T-cell (primary cell): ENCODE results near the gene ACSL3. TPM values are rescaled to one million over a fixed set of nuclear protein-coding genes. Genes with fewer than 3 reads are reported as not detected.

Source experiments
- ATAC-seq, 4 experiments: fragments of 200-7000 bp in 3 of 4; fragments of 150-1000 bp in 1 of 4; cut with Tn5 transposase; replicated peaks in 1 of 4; 1 replicate in 3 of 4; 2 replicates in 1 of 4; pipeline ENCODE4 v1.10.0; 2021; ENCODE audit warnings: moderate library complexity in 3 of 4, mild to moderate bottlenecking in 2 of 4, moderate number of reproducible peaks in 1 of 4
- CTCF ChIA-PET, 2 donors: fragments of 300-600 bp; sonication (Branson Sonifier 250); formaldehyde crosslinking; loops; one replicate each; lab custom pipeline; 2022; ENCODE audit warnings: antibody characterized with exemption in 2 of 2; lab: Charles Lee
- POLR2A ChIA-PET, 2 donors: fragments of 300-600 bp; sonication (Branson Sonifier 250); formaldehyde crosslinking; loops; one replicate each; lab custom pipeline; 2022; ENCODE audit warnings: antibody characterized with exemption in 2 of 2; lab: Charles Lee
- DNase-seq, 35 experiments: peaks; one replicate each; pipeline versions ENCODE4 v3.0.0 to v3.0.0-alpha.2; 2013 to 2023
- H3K27ac ChIP-seq: one replicate; pipeline ENCODE4 v1.5.1; 2013; ENCODE audit warnings: low read length
- H3K27me3 ChIP-seq, 2 experiments: replicated peaks in 1 of 2; 1 replicate in 1 of 2; 2 replicates in 1 of 2; pipeline versions ENCODE4 v1.6.1 to v1.7.0; 2013; ENCODE audit warnings: low read length in 1 of 2, mixed read lengths in 1 of 2; ENCODE audit not compliant: control insufficient read depth in 2 of 2, insufficient read depth in 2 of 2; ENCODE audit errors: extremely low read depth in 1 of 2
- H3K36me3 ChIP-seq, 2 donors: 1 replicate in 1 of 2; 2 replicates in 1 of 2; pipeline versions ENCODE4 v1.6.1 to v1.7.0; 2013; ENCODE audit warnings: low read length in 1 of 2; ENCODE audit not compliant: control insufficient read depth in 2 of 2, insufficient read depth in 1 of 2; ENCODE audit errors: extremely low read depth in 1 of 2
- H3K4me1 ChIP-seq, 2 experiments: 1 replicate in 1 of 2; 2 replicates in 1 of 2; pipeline versions ENCODE4 v1.6.1 to v1.7.0; 2013; ENCODE audit warnings: low read length in 2 of 2, mixed read lengths in 1 of 2; ENCODE audit not compliant: insufficient read depth in 2 of 2, control insufficient read depth in 1 of 2; ENCODE audit errors: extremely low read depth in 1 of 2
- H3K4me3 ChIP-seq, 2 donors: 1 replicate in 1 of 2; 2 replicates in 1 of 2; pipeline versions ENCODE4 v1.5.1 to v1.7.0; 2013; ENCODE audit warnings: mild to moderate bottlenecking in 2 of 2, low read length in 1 of 2, moderate library complexity in 1 of 2; ENCODE audit not compliant: control insufficient read depth in 1 of 2; ENCODE audit errors: extremely low read depth in 1 of 2
- H3K9me3 ChIP-seq: 2 replicates; pipeline ENCODE4 v1.7.0; 2013
- H3K27ac Mint-ChIP-seq, 2 donors: one replicate each; pipeline ENCODE4 v1.8.0; 2020 to 2021; ENCODE audit warnings: mild to moderate bottlenecking in 2 of 2, mixed read lengths in 2 of 2
- H3K27me3 Mint-ChIP-seq, 2 donors: one replicate each; pipeline ENCODE4 v1.8.0; 2021 to 2022; ENCODE audit warnings: mixed read lengths in 2 of 2
- H3K36me3 Mint-ChIP-seq: one replicate; pipeline ENCODE4 v1.8.0; 2021; ENCODE audit warnings: mixed read lengths
- H3K4me1 Mint-ChIP-seq, 3 donors: one replicate each; pipeline ENCODE4 v1.8.0; 2020 to 2022; ENCODE audit warnings: mixed read lengths in 3 of 3, mild to moderate bottlenecking in 1 of 3
- H3K4me3 Mint-ChIP-seq, 3 donors: one replicate each; pipeline ENCODE4 v1.8.0; 2020 to 2022; ENCODE audit warnings: mild to moderate bottlenecking in 3 of 3, mixed read lengths in 3 of 3, moderate library complexity in 3 of 3
- H3K9me3 Mint-ChIP-seq, 3 donors: one replicate each; pipeline ENCODE4 v1.8.0; 2020 to 2022; ENCODE audit warnings: mixed read lengths in 3 of 3
- WGBS: methylation state at CpG from one replicate; pipeline ENCODE4 v1.1.5; 2013; ENCODE audit warnings: missing lambda C conversion rate; ENCODE audit not compliant: insufficient coverage; 5-methylcytosine and 5-hydroxymethylcytosine counted together
- total RNA-seq, 35 experiments: library from RNA in 6 of 35; stranded (reverse) in 6 of 35; fragments of 120-200 nt in 1 of 35; gene quantifications; one replicate each; pipeline versions ENCODE4 v1.2.1 to v1.2.4 and lab custom pipeline; 2013 to 2026

Gene ACSL3
- total RNA-seq, 5 donors from 2014 or later (not counting 1 experiment from before 2014, with no cell fraction given): 23.9 to 82.4 (median 26.5) TPM

DNA sequence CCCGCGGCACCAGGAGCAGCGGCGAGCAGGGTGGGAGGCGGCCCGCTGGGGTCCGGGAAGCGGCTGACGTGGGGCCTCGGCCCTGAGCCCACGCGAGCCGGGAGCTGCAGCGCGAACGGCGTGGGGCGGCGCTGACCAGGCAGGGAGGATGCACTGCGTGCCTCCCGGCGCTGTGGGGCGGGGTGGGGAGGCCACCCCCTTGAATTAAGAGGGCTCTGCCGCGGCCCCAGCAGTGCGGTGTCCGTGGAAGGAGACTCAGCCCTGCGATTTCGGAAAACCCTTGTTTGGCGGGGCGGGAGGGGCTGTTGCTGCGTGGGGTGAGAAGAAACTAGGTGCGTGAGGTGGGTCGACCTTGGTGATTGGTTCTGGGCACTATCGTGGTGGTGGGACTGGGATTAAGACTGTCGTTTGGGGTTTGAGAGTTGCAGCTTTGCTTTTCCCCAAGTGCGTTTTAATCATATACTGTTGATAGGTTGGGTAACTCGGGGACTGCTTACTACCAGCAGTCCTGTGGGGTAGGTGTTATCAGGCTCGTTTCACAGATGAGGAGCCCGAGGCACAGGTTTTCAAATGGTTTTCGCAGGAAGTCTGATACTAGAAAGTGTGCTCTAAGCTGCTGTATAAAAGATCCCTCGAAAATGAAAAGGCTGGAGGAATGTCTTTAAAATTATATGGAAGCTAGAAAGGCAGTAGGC is 722 bp downstream of the ACSL3 start:
- Mint-ChIP-seq H3K27ac (peak overlapping the region; percentile 82 to 94), H3K36me3 (no peaks in the 10 kb centered on the region), H3K9me3 (no peaks in the 10 kb centered on the region), H3K27me3 (peaks cover 0 to 2% of the 10 kb centered on the region in 2 donors), H3K4me1 (peaks cover 4 to 18% (median 5%) of the 10 kb centered on the region in 3 donors), H3K4me3 (no peak overlapping the region)
- DNase-seq: peak in 32 of 35 experiments; percentile 1 to 56 (median 28)
- no peaks in the 10 kb centered on the region for H3K27me3 ChIP-seq
- peak overlapping the region; percentile 69 to 84 for H3K4me3 ChIP-seq
- H3K9me3 ChIP-seq: no peaks in the 10 kb centered on the region
- WGBS: under 1% methylated on average over 41 of the region's 42 CpGs
- peak overlapping the region; percentile 35 for H3K27ac ChIP-seq
- H3K36me3 ChIP-seq: no peaks in the 10 kb centered on the region
- ChIA-PET POLR2A (interaction anchor here (0.6 to 0.7 kb wide), 2 partner anchors 28 to 64 kb away, joined by 3 to 4 read pairs; no protein-coding TSS in a partner anchor), CTCF (interaction anchor here in 1 of 2 donors (0.6 to 1.2 kb wide), 2 partner anchors 33 to 48 kb away, joined by 3 read pairs; no protein-coding TSS in a partner anchor)
- H3K4me1 ChIP-seq: peaks cover 9 to 10% of the 10 kb centered on the region in 2 experiments
- peak; percentile 23 to 48 (median 46) for ATAC-seq

DNA sequence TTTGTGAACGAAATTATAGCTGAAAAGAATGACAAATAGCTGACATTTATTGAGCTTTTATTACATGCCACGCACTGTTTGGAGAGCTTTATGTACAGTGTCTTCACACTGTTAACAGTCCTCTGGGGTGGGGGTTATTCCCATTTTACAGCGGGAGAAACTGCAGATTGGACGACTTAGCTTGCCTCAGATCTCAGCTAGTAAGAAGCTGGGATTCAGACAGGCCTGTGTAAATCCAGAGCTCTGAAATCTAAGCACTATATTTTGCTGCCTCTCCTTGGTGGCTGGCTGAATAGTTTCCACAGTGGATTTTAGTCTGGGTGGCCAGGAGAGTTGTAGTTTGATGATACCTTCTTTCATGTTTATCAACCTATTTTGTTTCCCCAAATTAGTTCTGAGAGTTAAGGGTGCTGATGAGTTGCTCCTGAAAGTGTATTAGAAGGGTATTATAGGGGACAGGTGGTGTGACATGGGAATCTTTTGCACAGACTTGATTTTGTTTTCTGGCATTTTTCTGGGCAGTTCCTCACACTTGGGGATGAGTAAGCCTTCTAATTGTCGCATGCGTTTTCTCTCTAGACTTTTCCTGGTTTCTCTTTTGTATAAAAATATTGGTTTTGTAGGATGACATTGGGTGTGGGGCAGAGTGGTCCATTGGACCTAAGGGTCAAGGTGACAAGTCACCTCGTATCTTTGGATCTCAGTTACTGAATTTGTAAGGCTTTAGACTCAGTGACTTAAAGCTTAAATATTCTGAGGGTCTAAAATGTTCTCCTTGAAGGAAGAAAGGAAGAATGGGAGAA is 1.5 kb downstream of the ACSL3 start:
- H3K9me3 Mint-ChIP-seq: no peaks in the 10 kb centered on the region
- Histone ChIP-seq H3K4me3 (peak overlapping the region; percentile 69 to 84), H3K9me3 (no peaks in the 10 kb centered on the region), H3K27me3 (no peaks in the 10 kb centered on the region), H3K27ac (no peak overlapping the region), H3K4me1 (peaks cover 9 to 10% of the 10 kb centered on the region in 2 experiments), H3K36me3 (no peaks in the 10 kb centered on the region)
- no peak for DNase-seq
- WGBS: 69% methylated on average over 6 of the region's 7 CpGs
- H3K4me3 Mint-ChIP-seq: no peak overlapping the region
- peak overlapping the region in 1 of 2 donors; percentile 82 for H3K27ac Mint-ChIP-seq
- peaks cover 8 to 23% (median 11%) of the 10 kb centered on the region in 3 donors for H3K4me1 Mint-ChIP-seq
- ATAC-seq: no peak
- ChIA-PET CTCF (interaction anchor here in 1 of 2 donors (0.6 to 1.2 kb wide), 2 partner anchors 34 to 47 kb away, joined by 3 read pairs; no protein-coding TSS in a partner anchor), POLR2A (interaction anchor here (0.5 to 0.7 kb wide), 3 partner anchors 28 to 118 kb away, joined by 3 to 4 read pairs (median 3); no protein-coding TSS in a partner anchor)
- no peaks in the 10 kb centered on the region for H3K36me3 Mint-ChIP-seq
- H3K27me3 Mint-ChIP-seq: peaks cover 0 to 2% of the 10 kb centered on the region in 2 donors

DNA sequence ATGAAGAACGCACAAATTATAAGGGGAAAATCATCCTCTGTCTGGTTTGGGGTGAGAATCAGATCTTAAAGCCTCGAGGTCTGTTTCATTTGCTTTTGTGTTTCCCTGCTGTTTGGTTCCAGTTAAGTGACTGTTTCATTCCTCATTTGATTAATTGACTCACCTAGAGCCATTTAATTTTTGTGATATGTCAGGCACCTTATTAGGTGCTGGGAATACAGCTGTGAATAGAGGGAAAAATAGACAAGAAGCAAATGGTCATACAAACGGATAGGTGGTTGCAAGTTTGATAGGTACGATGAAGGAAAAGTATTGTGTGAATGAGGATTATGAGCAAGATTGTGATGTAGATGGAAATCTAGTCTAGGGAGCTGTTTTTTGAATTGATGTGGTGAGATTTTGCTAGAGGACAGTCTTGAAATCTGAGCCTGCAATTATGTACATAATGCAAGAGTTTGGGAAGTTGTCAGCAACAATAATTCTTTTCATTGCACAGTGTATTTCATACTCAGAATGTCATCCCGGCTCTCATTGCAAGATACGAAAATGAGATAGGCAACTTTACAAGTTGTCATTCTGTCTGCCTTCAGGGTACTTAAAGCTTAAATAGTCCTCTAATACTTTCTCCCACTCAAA is 2.2 kb downstream of the ACSL3 start:
- Mint-ChIP-seq H3K36me3 (no peaks in the 10 kb centered on the region), H3K4me1 (peaks cover 12 to 27% (median 16%) of the 10 kb centered on the region in 3 donors), H3K4me3 (no peak overlapping the region), H3K27me3 (peaks cover 0 to 2% of the 10 kb centered on the region in 2 donors), H3K27ac (no peak overlapping the region), H3K9me3 (no peaks in the 10 kb centered on the region)
- 100% methylated on average over 2 of the region's 6 CpGs for WGBS
- Histone ChIP-seq H3K27me3 (no peaks in the 10 kb centered on the region), H3K36me3 (no peaks in the 10 kb centered on the region), H3K9me3 (no peaks in the 10 kb centered on the region), H3K4me3 (no peak overlapping the region), H3K27ac (no peak overlapping the region), H3K4me1 (peaks cover 9 to 10% of the 10 kb centered on the region in 2 experiments)
- ChIA-PET POLR2A (no interaction called here), CTCF (no interaction called here)
- DNase-seq: no peak
- no peak for ATAC-seq

DNA sequence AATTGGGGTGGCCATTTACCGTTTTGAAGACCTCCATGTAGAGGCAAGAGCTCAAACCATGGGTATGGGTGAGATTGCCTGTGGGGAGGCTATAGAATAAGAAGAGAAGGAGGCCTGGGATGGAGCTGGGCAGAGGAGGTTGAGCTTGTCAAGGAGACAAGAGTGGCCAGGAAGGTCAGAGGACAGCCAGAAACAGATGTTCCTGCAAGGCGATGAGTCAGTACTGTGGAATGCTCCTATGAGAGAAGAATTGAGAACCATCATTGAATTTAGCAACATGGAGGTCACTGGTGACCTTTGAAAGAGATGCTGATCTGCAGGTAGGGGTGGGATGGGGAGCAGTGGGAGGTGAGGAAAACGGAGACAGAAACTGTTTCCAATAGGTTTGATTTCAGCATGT is 3.5 kb downstream of the ACSL3 start:
- POLR2A ChIA-PET: no interaction called here
- H3K4me3 ChIP-seq: no peak overlapping the region

DNA sequence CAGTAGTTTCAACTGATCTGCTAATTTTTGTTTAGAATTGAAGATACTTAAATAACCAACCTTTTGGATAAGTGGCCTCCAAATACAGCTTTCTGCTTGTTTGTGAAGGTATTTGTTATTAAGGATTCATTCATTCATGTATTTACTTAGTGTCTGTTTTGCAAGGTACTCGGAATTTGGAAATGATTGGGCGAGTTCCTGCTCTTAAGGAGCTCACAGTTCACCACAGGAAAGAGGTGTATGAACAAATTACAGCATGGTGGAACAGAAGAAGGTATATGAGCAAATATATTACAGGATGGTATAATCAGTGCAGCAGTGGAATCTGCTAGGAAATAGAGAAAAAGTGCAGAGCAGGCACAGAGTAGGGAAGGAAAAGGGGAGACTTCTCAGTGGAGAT is 4.5 kb downstream of the ACSL3 start:
- Histone ChIP-seq H3K27me3 (no peaks in the 10 kb centered on the region), H3K9me3 (no peaks in the 10 kb centered on the region), H3K4me3 (no peak overlapping the region), H3K4me1 (peaks cover 9 to 10% of the 10 kb centered on the region in 2 experiments), H3K36me3 (no peaks in the 10 kb centered on the region), H3K27ac (no peak overlapping the region)
- ChIA-PET POLR2A (no interaction called here), CTCF (interaction anchor here in 1 of 2 donors (0.6 kb wide), 1 partner anchor 74 kb away, joined by 3 read pairs; no protein-coding TSS in a partner anchor)
- Mint-ChIP-seq H3K4me3 (no peak overlapping the region), H3K4me1 (peaks cover 10 to 25% (median 12%) of the 10 kb centered on the region in 3 donors), H3K9me3 (no peaks in the 10 kb centered on the region), H3K27ac (no peak overlapping the region), H3K36me3 (no peaks in the 10 kb centered on the region), H3K27me3 (no peaks in the 10 kb centered on the region)
- DNase-seq (no peak), ATAC-seq (no peak)
- 76% methylated on average over 2 of the region's 2 CpGs for WGBS

More for the DNA sequence above, 3.5 kb downstream of the ACSL3 start:
- no peak for ATAC-seq
- Histone ChIP-seq H3K4me1 (peaks cover 9 to 10% of the 10 kb centered on the region in 2 experiments), H3K27ac (no peak overlapping the region), H3K9me3 (no peaks in the 10 kb centered on the region), H3K36me3 (no peaks in the 10 kb centered on the region), H3K27me3 (no peaks in the 10 kb centered on the region)
- DNase-seq: no peak
- WGBS: 100% methylated on average over 3 of the region's 3 CpGs
- Mint-ChIP-seq H3K4me3 (no peak overlapping the region), H3K27me3 (no peaks in the 10 kb centered on the region), H3K27ac (no peak overlapping the region), H3K4me1 (peaks cover 14 to 30% (median 16%) of the 10 kb centered on the region in 3 donors), H3K9me3 (no peaks in the 10 kb centered on the region), H3K36me3 (no peaks in the 10 kb centered on the region)
- CTCF ChIA-PET: interaction anchor here in 1 of 2 donors (0.6 kb wide), 1 partner anchor 1108 kb away, joined by 3 read pairs; no protein-coding TSS in a partner anchor
